Mucosa of descending colon (tissue), 3 donors: ENCODE results near the gene ANAPC2. TPM values are rescaled to one million over a fixed set of nuclear protein-coding genes. Genes with fewer than 3 reads are reported as not detected.

ENCODE experiments used
- ATAC-seq: fragments of 200-7000 bp; cut with Tn5 transposase; one replicate; pipeline ENCODE4 v1.9.1; 2020; ENCODE audit warnings: mild to moderate bottlenecking, moderate library complexity
- DNase-seq, 3 donors: peaks; one replicate each; pipeline ENCODE4 v3.0.0-alpha.2; 2020
- H3K36me3 ChIP-seq: fragments of 200-600 bp; one replicate; pipeline ENCODE4 v1.8.0; 2021; ENCODE audit warnings: low read depth, mild to moderate bottlenecking
- H3K4me1 ChIP-seq: fragments of 200-600 bp; one replicate; pipeline ENCODE4 v1.8.0; 2021; ENCODE audit warnings: low read depth, mild to moderate bottlenecking
- H3K4me3 ChIP-seq: fragments of 200-600 bp; one replicate; pipeline ENCODE4 v1.8.0; 2021; ENCODE audit warnings: mild to moderate bottlenecking
- H3K9me3 ChIP-seq: fragments of 200-600 bp; one replicate; pipeline ENCODE4 v1.8.0; 2021; ENCODE audit warnings: mild to moderate bottlenecking
- CTCF ChIP-seq: fragments of 200-600 bp; IDR thresholded peaks from one replicate; pipeline ENCODE4 v1.8.0; 2022; ENCODE audit warnings: antibody characterized with exemption, mild to moderate bottlenecking
- intact Hi-C, 2 donors: fragments of 100-400 bp; cut with DNase I in 1 of 2; cut with micrococcal nuclease in 1 of 2; formaldehyde crosslinking; loops; one replicate each; pipeline versions ENCODE4 v1.11.0 to v1.11.1; 2022; cut with DNase I, micrococcal nuclease
- microRNA-seq: library from miRNA; unstranded; fragments of <30 nt; microRNA quantifications from one replicate; pipeline ENCODE4, GENCODE V29; 2019
- total RNA-seq, 3 donors: library from RNA; stranded (reverse); fragmentation: NEBNext Ultra II Directional in 2 of 3; extraction: Animal tissue kit (Norgen Biotek cat#: 25700) in 2 of 3; gene quantifications; one replicate each; pipeline versions ENCODE4 v1.2.1 to v1.2.4, GENCODE V29; 2021 to 2023
- donor health status: DM: no; HTN: no; CAD: no; lungs with moderate emphysema.
- donor health status: DM: no; HTN: no; CAD: no.
- donor health status: DM: no; HTN: yes; CAD: no.

Gene ANAPC2
- total RNA-seq, 3 donors from 2014 or later: 60.8 to 65.9 (median 61.7) TPM

GRCh38 chr9:137127301-137128157, 60.8 kb downstream of the ANAPC2 start:
- intact Hi-C loops: no loop called here
- no peaks in the 10 kb centered on the region for H3K36me3 ChIP-seq
- ATAC-seq (peak; percentile 7), DNase-seq (peak in 1 of 3 donors; percentile 27)
- H3K4me3 ChIP-seq: no peak overlapping the region
- no peaks in the 10 kb centered on the region for H3K9me3 ChIP-seq
- H3K4me1 ChIP-seq: peaks cover 25% of the 10 kb centered on the region
- TF ChIP-seq CTCF: no peak

- intact Hi-C loops: no loop called here
- no peak for ATAC-seq
- Histone ChIP-seq H3K9me3 (no peaks in the 10 kb centered on the region), H3K36me3 (no peaks in the 10 kb centered on the region), H3K4me3 (no peak overlapping the region), H3K4me1 (peaks cover 25% of the 10 kb centered on the region)
- DNase-seq: no peak
- no peak for TF ChIP-seq CTCF
Measured at GRCh38 chr9:137126786-137127185, 61.6 kb downstream of the ANAPC2 start.

Small RNA genes within 50 kb of the gene (microRNA-seq; reads per million reads assigned to microRNA genes)
- gene MIR3621: not detected

Other genes with a start within 250 kb of the ANAPC2 start
- 100 to 1,000 TPM; 127 to 197 (median 142) TPM for gene FBXW5, start 243.8 kb downstream of the ANAPC2 start, total RNA-seq
- 10 to 100 TPM in 2 of 3 donors, 1 to 10 TPM in 1; 3.2 to 15.4 (median 10.4) TPM for gene C8G, start 243.3 kb downstream of the ANAPC2 start, total RNA-seq
- 10 to 100 TPM in 1 of 3 donors, 1 to 10 TPM in 2; 6.8 to 10.7 (median 7.6) TPM for gene LCN12, start 236.3 kb downstream of the ANAPC2 start, total RNA-seq
- gene PTGDS, start 211.1 kb downstream of the ANAPC2 start, total RNA-seq: 10 to 100 TPM in 2 of 3 donors, 1 to 10 TPM in 1; 2.5 to 45.4 (median 16.1) TPM
- gene LCNL1, start 205.6 kb downstream of the ANAPC2 start, total RNA-seq: under 1 TPM in 2 of 3 donors, not detected in 1; 0.17 to 0.76 TPM
- 10 to 100 TPM; 32.0 to 39.9 (median 34.1) TPM for gene PAXX, start 196.1 kb downstream of the ANAPC2 start, total RNA-seq
- 1 to 10 TPM in 1 of 3 donors, under 1 TPM in 2; 0.82 to 1.9 (median 0.99) TPM for gene CLIC3, start 192.0 kb downstream of the ANAPC2 start, total RNA-seq
- gene ABCA2, start 160.3 kb downstream of the ANAPC2 start, total RNA-seq: 10 to 100 TPM; 20.1 to 77.2 (median 48.0) TPM
- under 1 TPM in 2 of 3 donors, not detected in 1; 0.14 to 0.27 TPM for gene FUT7, start 156.5 kb downstream of the ANAPC2 start, total RNA-seq
- 100 to 1,000 TPM in 1 of 3 donors, 10 to 100 TPM in 2; 78.6 to 177 (median 83.0) TPM for gene NPDC1, start 142.4 kb downstream of the ANAPC2 start, total RNA-seq
- 10 to 100 TPM in 2 of 3 donors, 1 to 10 TPM in 1; 7.7 to 26.8 (median 10.7) TPM for gene ENTPD2, start 134.5 kb downstream of the ANAPC2 start, total RNA-seq
- gene SAPCD2, start 118.0 kb downstream of the ANAPC2 start, total RNA-seq: 10 to 100 TPM in 1 of 3 donors, 1 to 10 TPM in 2; 2.7 to 11.2 (median 6.0) TPM
- 10 to 100 TPM; 10.5 to 13.6 (median 12.8) TPM for gene UAP1L1, start 111.0 kb downstream of the ANAPC2 start, total RNA-seq
- 10 to 100 TPM; 36.1 to 55.4 (median 52.7) TPM for gene MAN1B1, start 101.6 kb downstream of the ANAPC2 start, total RNA-seq
- gene DPP7, start 73.8 kb downstream of the ANAPC2 start, total RNA-seq: 100 to 1,000 TPM in 1 of 3 donors, 10 to 100 TPM in 2; 47.0 to 114 (median 51.5) TPM
- gene GRIN1, start 49.4 kb downstream of the ANAPC2 start, total RNA-seq: 1 to 10 TPM in 1 of 3 donors, under 1 TPM in 1, not detected in 1; 0.36 to 2.6 TPM
- 10 to 100 TPM; 18.7 to 63.0 (median 58.9) TPM for gene LRRC26, start 18.5 kb downstream of the ANAPC2 start, total RNA-seq
- 1 to 10 TPM in 1 of 3 donors, not detected in 2; 1.0 TPM for gene TMEM210, start 16.5 kb downstream of the ANAPC2 start, total RNA-seq
- 10 to 100 TPM; 56.7 to 71.1 (median 64.0) TPM for gene SSNA1, start 116 bp upstream of the ANAPC2 start, total RNA-seq
- 100 to 1,000 TPM in 2 of 3 donors, 10 to 100 TPM in 1; 73.8 to 170 (median 122) TPM for gene TPRN, start 12.2 kb upstream of the ANAPC2 start, total RNA-seq
- gene TMEM203, start 17.1 kb upstream of the ANAPC2 start, total RNA-seq: 10 to 100 TPM; 30.6 to 40.4 (median 40.0) TPM
- 10 to 100 TPM; 15.9 to 19.7 (median 19.0) TPM for gene NDOR1, start 17.1 kb upstream of the ANAPC2 start, total RNA-seq
- gene RNF208, start 33.7 kb upstream of the ANAPC2 start, total RNA-seq: 1 to 10 TPM; 5.3 to 7.1 (median 5.8) TPM
- not detected for gene CYSRT1, start 36.6 kb upstream of the ANAPC2 start, total RNA-seq
- not detected for gene RNF224, start 38.9 kb upstream of the ANAPC2 start, total RNA-seq
- gene SLC34A3, start 42.3 kb upstream of the ANAPC2 start, total RNA-seq: not detected
- 100 to 1,000 TPM; 286 to 379 (median 332) TPM for gene TUBB4B, start 52.7 kb upstream of the ANAPC2 start, total RNA-seq
- not detected for gene STPG3, start 62.7 kb upstream of the ANAPC2 start, total RNA-seq
- gene NELFB, start 66.8 kb upstream of the ANAPC2 start, total RNA-seq: 10 to 100 TPM; 52.9 to 66.2 (median 60.5) TPM
- 10 to 100 TPM; 23.3 to 48.6 (median 45.3) TPM for gene TOR4A, start 89.2 kb upstream of the ANAPC2 start, total RNA-seq
- gene NRARP, start 113.7 kb upstream of the ANAPC2 start, total RNA-seq: 100 to 1,000 TPM in 2 of 3 donors, 10 to 100 TPM in 1; 61.4 to 171 (median 146) TPM
- gene EXD3, start 234.6 kb upstream of the ANAPC2 start, total RNA-seq: 10 to 100 TPM; 39.4 to 56.7 (median 40.1) TPM
- gene NOXA1, start 234.8 kb upstream of the ANAPC2 start, total RNA-seq: 10 to 100 TPM; 18.0 to 41.5 (median 27.2) TPM